ENCODE results near the gene OTOP2.

DNA sequence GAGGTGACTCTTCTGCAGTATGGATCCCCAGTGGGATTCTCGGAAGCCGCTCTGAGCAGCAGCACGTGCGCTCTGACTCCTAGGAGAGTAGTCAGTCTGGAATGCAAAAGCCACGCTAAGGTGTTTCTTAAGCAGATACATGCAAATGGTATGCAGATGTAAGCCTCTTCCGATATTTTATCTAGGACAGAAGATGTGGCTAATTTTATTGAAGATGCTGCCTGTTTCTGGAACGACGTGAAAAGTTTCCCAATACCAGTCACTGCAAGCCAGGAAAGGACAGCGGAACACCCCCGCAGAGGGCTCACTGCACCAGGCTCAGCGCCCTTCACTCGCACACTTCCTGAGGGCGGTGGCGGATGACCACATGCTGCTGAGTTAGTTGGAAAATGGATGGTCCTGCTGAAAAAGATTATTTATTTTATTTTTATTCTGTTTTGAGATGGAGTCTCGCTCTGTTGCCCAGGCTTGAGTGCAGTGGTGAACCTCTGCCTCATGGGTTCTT, 40.8 kb upstream of the OTOP2 start:
- TF ChIP-seq, protein P1, sequence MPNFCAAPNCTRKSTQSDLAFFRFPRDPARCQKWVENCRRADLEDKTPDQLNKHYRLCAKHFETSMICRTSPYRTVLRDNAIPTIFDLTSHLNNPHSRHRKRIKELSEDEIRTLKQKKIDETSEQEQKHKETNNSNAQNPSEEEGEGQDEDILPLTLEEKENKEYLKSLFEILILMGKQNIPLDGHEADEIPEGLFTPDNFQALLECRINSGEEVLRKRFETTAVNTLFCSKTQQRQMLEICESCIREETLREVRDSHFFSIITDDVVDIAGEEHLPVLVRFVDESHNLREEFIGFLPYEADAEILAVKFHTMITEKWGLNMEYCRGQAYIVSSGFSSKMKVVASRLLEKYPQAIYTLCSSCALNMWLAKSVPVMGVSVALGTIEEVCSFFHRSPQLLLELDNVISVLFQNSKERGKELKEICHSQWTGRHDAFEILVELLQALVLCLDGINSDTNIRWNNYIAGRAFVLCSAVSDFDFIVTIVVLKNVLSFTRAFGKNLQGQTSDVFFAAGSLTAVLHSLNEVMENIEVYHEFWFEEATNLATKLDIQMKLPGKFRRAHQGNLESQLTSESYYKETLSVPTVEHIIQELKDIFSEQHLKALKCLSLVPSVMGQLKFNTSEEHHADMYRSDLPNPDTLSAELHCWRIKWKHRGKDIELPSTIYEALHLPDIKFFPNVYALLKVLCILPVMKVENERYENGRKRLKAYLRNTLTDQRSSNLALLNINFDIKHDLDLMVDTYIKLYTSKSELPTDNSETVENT (CRISPR knock-in tag; IDR thresholded peaks at IDR 0.05): no peak
- no peak for TF ChIP-seq RCOR1 (IDR thresholded peaks at IDR 0.05; ENCODE audit: borderline replicate concordance in 1 of 2, low read depth in 2 of 2, low read length in 2 of 2)
- no peak for TF ChIP-seq ZKSCAN1 (IDR thresholded peaks at IDR 0.05; ENCODE audit: low read depth, low read length)
- no peak for TF ChIP-seq POLR2AphosphoS5 (IDR thresholded peaks at IDR 0.05; ENCODE audit: control insufficient read depth, insufficient read depth, low read depth, low read length)
- no peak for TF ChIP-seq KDM1A (IDR thresholded peaks at IDR 0.05)
- no peak for TF ChIP-seq KLF16 (IDR thresholded peaks at IDR 0.05)
- no peak for TF ChIP-seq CTCF (IDR thresholded peaks at IDR 0.05 in 2 of 3, conservative IDR thresholded peaks at IDR 0.05 in 1 of 3; ENCODE audit: insufficient read depth in 2 of 3, low read depth in 1 of 3, low read length in 3 of 3)
- TF ChIP-seq ZNF354B (CRISPR knock-in tag; IDR thresholded peaks at IDR 0.05): no peak
- TF ChIP-seq YBX1 (IDR thresholded peaks at IDR 0.05): no peak
- no peak for TF ChIP-seq NR3C1 (CRISPR knock-in tag; IDR thresholded peaks at IDR 0.05)
- TF ChIP-seq CBX5 (IDR thresholded peaks at IDR 0.05; ENCODE audit: borderline replicate concordance, low read depth): no peak
- no peak for TF ChIP-seq CEBPB (tag; IDR thresholded peaks at IDR 0.05)
- no peak for TF ChIP-seq EGR1 (conservative IDR thresholded peaks at IDR 0.05)
- no peak for TF ChIP-seq MLLT1 (IDR thresholded peaks at IDR 0.05)
